HG02938 (cell line): ENCODE data around the gene LANCL1.

Experiments
- ATAC-seq: cut with Tn5 transposase; IDR thresholded peaks from one replicate; pipeline ENCODE4 v1.9.1; 2021; ENCODE audit warnings: mild to moderate bottlenecking, moderate library complexity; ENCODE audit not compliant: unreplicated experiment

Gene LANCL1, protein sequence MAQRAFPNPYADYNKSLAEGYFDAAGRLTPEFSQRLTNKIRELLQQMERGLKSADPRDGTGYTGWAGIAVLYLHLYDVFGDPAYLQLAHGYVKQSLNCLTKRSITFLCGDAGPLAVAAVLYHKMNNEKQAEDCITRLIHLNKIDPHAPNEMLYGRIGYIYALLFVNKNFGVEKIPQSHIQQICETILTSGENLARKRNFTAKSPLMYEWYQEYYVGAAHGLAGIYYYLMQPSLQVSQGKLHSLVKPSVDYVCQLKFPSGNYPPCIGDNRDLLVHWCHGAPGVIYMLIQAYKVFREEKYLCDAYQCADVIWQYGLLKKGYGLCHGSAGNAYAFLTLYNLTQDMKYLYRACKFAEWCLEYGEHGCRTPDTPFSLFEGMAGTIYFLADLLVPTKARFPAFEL

DNA sequence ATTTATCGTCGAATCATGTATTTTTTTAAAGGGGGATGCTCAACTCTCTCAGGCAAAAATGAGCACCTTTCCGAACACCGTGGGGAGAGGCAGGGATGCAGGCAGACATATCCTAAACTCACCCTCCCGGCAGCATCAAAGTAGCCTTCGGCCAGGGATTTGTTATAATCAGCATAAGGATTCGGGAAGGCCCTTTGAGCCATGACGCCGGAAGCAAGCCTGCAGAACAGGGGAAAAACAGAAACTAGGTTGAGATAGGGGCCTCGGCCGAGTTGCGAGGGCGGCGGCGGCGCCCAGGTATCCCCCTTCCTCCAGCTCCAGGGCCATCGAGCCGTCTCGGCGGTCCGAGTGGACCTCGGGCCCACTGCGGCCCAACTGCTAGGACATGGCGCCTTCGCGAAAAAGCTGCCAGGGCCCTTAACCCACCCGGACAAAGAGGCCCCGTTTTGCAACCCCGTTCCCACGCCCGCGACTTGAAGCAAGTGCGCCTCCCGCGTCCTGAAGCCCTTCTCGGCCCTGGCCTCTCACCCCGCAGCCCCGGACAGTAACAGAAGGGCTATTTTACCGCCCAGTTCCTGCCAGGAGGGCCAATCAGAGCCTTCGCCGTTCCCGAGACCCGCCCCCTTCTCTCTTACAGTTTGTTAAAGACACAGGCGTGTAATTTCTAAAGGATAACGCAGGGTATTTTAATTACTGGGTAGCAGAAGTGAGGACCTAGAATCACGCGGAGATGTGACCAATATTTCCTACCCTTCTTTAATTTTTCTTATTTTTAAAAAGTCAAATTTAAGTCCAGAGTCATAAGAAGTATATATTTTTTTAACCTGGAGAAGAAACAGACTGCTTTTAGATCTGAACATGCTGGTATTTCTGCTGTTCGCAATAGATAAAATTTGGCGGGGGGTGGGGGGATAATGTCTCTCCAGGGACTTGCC, at the start of gene LANCL1:
LANCL1 (minus strand) TSS at position 566 of the 935 bp plus-strand sequence; CDS start at position 203, 363 bp downstream.
- peak; percentile 100 for ATAC-seq

DNA sequence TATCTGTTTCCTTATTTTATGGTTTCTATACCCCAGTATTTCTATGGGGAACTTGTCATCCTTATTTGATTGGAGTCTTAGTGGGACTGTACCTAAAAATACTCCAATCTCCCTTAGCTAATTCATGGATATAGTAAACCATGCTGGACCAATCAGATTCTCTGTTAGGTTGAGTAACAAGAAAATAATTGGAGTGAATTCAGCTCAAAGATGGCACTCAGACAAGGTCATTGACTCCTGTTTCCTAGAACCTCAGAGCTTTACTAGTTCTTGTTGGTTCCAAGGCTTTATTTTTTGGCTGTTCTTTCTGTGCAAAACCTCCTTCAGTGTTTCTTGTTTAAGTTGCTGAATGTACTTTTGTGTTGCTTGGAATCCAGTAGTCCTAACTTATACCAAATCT, 48.0 kb upstream of the LANCL1 start:
- ATAC-seq: no peak

DNA sequence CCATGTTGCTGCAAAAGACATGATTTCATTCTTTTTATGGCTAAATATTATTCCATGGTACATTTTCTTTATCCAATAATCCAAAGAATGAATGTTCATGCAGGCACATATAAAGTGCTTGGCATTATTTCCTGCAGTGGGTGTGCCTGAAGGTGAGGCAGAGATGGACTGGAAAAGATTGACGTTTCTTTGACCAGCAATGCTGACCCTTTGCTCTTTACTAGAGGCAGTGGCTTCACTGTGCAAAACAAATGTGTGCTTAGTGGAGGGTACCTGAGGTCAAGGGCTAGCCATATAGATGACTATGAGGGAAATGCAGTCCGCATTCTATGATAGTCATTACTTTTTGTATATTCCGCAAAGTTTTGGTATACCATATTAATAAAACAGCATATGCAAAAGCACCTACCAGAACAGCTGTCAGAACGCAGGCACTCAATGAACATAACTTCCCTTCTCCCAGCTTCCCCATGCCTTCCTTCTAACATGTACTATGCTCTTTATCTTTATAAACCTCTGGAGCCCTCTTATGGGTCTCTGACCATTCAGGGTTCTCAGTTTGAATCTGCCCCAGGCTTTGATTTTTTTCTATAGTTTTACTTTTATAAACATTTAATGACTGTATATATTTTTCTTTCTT, 47.2 kb upstream of the LANCL1 start:
- ATAC-seq: no peak

DNA sequence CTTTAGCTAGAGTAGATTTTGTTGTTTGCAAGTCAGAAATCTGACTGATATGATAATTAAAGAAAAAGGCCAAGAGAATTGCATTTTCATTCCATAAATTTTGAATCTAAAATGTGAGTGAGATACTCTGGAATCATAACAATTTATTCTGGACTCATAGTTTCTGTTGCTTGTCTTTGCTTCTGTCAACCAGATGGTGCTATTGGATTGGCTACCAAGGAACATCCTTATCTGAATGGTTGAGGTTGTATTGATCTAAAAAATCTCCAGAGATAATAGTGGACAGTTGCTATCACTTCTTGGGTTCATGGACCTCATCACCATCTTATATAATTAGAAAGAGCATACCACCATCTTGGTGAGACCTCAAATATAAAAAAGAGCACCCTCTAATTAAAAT, 45.8 kb upstream of the LANCL1 start:
- ATAC-seq: no peak

DNA sequence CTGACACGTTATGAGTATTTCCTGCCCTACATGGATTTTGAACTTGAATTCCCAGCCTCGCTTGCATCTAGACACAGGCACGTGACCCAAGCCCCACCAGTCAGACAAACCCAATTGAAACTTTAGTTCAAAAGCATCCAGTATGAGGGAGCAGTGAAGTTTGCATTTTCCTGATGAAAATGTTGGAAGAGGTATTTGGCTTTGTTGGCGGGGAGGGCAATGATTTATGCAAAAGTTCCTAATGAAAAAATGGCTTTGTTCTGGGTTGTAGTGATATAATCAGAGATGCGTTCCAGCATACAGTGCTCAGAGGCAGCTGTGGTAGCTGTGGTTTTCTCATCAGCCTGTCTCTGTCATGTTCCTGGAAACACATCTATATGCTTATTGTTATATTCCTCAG, 43.0 kb upstream of the LANCL1 start:
- ATAC-seq: no peak

DNA sequence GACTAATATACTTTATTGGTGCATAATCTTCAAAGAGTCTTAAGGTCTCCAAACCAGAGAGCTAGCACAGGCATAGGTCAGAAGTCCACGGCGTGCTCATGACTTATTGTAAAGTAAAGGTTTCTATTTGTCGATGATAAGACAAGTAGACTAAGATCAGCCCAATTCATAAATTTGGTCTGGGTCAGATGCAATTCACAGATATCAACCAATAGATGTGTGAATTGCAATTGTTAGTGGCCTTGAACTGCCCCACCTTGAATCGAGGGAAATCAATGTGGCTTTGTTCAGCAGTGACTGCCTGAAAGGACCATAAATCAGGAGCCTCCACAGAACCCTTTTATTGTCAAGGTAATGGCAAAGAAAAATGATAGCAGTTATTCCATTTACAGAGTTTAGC, 40.7 kb upstream of the LANCL1 start:
- no peak for ATAC-seq

DNA sequence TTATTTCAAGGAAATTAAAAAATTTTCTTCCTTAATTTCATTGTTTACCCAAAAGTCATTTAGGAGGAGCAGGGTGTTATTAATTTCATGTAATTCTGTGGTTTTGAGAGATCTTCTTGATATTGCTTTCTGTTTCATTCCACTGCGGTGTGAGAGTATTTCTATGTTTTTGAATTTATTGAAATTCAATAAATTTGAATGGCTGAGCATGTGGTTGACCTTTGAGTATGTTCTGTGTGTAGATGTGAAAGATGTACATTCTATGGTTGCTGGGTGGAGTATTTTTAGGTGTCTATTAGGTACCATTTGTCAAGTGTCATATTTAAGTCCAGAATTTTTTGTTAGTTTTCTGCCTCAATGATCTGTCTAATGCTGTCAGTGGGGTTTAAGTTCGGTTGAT, 39.4 kb upstream of the LANCL1 start:
- ATAC-seq: no peak

DNA sequence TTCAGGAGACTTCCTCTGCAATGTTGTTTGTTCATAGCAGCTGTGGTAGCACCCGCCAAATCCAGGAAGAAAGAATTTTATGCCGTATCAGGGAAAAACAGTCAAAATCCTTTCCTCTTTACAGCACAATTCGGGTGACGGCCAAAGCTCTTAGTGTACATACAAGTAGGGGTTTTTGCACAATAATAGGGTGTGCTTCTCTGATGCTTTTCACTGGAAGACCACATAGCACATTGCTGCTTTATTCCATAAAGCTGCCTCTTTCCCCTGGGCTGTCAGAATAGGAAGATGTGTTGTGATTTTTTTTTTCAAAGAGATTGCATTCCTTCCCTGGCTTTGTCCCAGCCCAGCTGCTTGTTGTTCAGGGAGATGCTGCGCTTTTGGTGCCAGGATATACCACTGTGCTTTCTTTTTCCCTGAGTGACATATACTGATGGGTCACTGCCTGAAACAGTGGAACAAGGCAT, 27.2 kb upstream of the LANCL1 start:
- no peak for ATAC-seq

DNA sequence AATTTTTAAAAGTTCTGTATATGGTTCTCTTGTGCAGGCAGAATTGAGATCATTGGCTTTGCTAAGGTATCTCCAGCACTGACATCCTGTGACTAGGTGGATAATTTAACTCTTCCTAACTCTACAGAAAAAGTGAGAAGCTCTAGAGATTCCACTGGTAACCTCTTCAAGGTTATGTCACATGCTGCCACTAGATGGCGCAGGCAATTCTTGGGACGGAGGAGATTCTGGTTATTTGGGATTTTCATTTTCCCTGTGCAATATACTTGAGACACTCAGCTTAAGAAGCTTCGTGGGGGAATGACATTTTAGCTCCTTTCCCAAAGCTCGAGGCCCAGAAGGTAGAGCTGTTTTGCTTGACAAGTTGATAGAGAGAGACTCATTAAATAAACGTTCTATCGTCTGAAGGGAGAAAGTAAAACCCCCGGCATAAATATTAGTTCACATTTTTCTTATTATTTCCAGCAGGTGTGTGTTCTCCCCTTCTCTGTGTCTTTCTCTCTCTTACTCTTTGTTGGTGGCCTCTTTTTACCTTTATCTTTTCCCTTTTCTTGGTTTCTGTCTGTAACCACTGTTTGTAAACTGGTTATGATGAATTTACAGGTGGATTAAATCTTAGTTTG, 26.6 kb upstream of the LANCL1 start:
- peak; percentile 86 for ATAC-seq

DNA sequence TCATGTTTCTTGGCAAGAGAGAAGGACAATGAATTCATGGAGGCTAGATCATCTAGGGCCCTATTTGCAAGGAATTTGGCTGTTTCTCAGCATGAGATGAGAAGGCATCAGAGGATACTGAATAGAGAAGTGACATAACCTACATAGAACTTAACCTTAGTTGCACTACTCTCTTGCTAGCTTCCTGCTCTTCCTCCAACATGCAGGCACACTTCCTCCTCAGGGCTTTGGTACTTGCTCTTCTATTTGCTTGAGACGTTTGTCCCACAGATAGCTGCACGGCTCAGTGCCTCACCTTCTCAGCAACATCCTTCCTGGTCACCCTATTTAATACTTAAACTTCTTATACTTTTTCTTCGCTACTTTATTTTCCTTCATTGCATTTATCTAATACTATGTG, 20.0 kb upstream of the LANCL1 start:
- peak; percentile 87 for ATAC-seq

DNA sequence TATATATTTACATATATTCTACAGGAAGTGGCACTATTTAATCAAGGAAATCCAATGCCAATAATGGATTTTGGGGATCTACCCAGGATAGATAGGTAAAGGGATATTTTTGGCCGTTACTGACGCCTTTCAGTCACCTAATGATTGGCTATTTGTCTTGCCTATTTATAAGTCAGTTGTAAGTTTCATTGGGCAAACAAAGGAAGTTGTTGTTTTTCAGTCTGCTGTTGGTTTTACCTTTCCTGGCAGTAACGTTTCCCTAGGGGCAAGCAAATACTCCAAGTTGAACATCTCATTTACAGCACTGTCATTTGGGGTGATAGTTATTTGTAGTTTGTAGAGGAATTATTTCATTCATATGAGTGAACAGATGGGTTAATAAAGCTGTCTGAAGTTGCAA, 17.0 kb upstream of the LANCL1 start:
- ATAC-seq: no peak

DNA sequence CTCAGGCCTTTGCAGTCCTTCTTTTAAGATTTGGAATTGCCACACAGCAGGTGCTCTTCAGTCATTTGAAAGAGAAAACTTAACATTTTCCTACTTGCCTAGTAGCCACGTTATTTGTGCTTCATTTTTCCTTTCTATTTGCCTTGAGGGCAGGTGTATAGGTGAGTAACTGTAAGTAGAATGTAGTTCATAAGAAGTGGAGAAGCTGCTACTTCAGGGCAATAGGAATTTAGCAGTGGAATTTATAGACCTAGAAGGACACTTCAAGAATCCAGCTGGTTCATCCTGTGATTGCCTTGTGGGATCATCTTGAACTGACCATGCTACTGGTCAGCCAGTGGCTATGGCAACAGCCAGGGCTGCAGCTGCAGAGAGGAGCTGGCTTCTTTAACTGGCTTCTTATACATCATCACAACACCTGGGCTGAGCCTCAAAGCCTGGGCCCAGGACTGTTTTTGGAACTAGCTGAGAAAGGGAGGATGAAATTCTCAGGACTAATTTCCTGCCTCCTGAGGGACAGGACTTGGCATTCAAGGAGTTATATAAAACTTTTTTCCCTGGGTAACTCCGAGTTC, 5.1 kb upstream of the LANCL1 start:
- ATAC-seq: no peak

DNA sequence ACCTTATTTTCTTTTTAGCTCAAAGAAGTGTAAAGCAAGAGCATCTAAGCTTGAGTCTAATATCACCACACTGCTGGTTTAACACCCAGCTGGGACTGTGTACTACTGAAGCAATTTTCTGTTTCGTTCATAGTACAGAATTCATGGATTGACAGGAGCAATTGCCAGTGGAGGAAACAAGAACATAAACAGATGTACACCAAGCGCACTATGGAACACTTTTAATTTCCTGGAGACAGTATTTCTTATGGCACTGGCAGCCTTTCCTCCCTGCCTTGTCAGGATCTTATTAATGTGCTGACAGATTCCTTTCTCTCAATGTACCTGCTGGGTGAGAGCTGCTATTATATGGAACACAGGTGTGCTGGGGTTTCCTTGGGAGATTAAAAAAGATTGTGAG, 4.2 kb upstream of the LANCL1 start:
- ATAC-seq: no peak

DNA sequence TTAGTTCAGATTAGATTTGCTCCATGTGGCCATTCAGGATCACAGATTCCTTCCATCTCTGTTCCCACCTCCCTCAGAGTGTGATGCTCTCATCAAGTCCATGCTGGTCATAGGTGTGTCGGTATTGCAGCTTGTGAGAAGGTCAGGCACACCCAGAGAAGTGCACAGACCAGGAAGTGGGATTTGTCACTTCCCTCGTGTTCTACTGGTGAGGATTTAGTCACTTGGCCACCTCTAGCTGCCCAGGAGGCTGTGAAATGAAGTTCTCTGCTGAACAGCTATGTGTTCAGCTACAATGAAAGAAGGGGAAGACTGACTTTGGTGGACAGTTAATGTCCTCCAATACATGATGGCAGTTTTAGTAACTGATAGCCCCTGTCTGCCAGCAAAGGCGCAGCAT, 3.5 kb upstream of the LANCL1 start:
- ATAC-seq: no peak

DNA sequence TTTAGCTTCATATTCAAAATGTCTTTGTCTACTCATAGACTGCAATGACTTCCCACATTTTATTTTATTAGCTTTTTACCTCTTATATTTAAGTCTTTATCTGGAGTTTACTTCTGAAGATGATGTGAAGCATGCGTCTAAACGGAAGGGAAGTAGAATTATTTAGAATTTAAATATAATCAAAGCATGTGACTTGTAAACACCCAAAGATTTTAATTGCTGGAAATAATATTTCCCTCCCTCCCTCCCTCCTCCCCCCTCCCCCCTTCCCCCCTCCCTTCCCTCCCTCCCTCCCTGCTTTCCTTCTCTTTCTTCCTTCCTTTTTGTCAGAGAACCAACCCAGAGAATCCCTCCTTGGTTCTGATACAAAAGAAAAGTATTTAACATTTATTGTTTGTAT, 2.1 kb upstream of the LANCL1 start:
- no peak for ATAC-seq

DNA sequence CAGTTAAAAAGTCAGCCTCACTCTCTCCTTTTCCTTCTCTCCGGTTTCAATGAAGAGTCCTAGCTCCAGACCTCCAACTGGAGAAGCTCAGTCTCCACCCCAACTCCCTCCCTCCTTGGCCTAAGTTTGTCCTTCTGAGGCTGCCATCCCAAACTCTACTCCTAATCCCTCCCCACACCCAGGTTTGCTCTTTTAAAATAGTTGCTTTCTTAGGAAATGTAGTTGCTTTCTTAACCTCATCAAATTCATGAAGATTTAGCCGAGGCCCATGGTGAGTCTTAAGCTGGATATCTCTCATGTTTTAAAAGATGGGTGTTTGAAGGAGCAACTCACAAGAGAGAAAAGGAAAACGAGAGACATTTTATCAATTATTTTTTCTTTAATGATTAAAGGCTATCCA, 937 bp upstream of the LANCL1 start:
- no peak for ATAC-seq

DNA sequence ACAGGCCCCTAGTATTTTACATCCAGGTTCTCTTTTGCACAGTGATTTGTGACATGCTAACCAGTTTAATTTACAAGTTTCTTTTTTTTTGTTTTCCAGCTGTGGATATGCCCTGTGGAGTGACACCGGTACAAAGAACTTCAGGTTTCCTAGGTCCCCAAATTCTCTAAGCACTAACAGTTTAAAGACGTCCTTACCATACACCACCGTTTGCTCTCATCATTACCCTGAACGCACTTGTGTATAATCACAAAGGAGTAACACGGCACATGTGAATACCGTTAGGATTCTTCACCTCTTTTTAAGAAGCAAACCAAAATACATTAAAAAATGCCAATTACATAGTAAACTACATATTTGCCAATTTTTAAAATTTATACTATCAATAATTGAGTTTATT, 853 bp downstream of the LANCL1 start:
- ATAC-seq: no peak

DNA sequence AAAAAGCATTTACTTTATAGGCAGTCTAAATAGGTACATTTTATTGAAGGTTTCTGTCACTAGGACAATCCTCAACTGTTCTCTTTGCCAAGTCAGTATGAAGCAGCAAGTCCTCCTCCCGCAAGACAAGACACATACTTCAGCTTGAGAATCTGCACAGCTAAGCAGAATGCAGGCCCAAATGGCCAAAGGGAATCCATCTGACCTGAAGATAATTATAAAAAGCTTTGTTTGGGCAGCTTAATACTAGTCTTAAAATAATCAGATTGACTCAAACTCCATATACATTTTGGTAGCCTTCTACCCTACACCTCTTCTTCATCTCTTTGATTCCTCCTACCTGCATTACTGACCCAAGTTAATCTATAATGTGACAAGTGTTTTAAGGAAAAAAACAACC, 1.8 kb downstream of the LANCL1 start:
- no peak for ATAC-seq

DNA sequence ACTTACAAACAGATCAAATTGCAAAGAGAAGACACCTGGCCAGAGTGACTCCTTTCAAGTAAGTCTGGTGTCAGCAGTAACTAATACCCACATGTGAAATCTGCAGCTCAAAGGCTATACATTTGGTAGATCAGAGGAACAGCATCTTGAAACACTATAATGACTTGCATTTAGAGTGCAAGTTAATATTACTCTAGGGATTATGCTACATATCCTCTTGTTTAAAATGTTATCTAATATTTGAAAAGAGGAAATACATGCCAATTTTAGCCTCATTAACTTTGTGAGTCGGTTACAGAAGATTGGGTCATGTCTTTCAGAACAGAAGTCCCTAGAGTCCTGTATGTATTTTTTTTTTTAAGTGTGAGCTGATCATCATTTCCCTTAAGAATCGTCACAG, 15.2 kb downstream of the LANCL1 start:
- peak; percentile 56 for ATAC-seq
